BJ (cell line): ENCODE results near the gene SHISA7. TPM values are rescaled to one million over a fixed set of nuclear protein-coding genes. Genes with fewer than 3 reads are reported as not detected.

ENCODE experiments used
- CTCF ChIA-PET: fragments of 350-600 bp; formaldehyde crosslinking; extraction: SDS; loops from one replicate; lab custom pipeline; 2021; ENCODE audit warnings: antibody characterized with exemption, inconsistent platforms; lab: Yijun Ruan, JAX
- POLR2A ChIA-PET: fragments of 300-600 bp; sonication (Branson Sonifier 250); formaldehyde crosslinking; extraction: SDS; loops from one replicate; lab custom pipeline; 2021; ENCODE audit warnings: antibody characterized with exemption; lab: Charles Lee
- DNase-seq: peaks from one replicate; pipeline ENCODE4 v3.0.0-alpha.2; 2011; ENCODE audit warnings: low read depth
- H3K27me3 ChIP-seq: 2 replicates; pipeline ENCODE4 v1.6.0; 2011; ENCODE audit warnings: low read length; ENCODE audit not compliant: control insufficient read depth, insufficient read depth
- H3K36me3 ChIP-seq: 2 replicates; pipeline ENCODE4 v1.5.1; 2011; ENCODE audit warnings: low read length; ENCODE audit not compliant: control insufficient read depth, insufficient read depth
- H3K4me3 ChIP-seq: 2 replicates; pipeline ENCODE4 v1.5.1; 2011; ENCODE audit warnings: low read depth, mild to moderate bottlenecking, control low read depth, low read length
- CTCF ChIP-seq: IDR thresholded peaks from 2 replicates; pipeline ENCODE4 v1.5.1; 2011; ENCODE audit warnings: low read depth, mild to moderate bottlenecking, control low read depth, inconsistent platforms, low read length, moderate library complexity; ENCODE audit not compliant: insufficient read depth
- polyA plus RNA-seq: library from polyadenylated mRNA; depleted of rRNA; stranded (reverse); fragments of >200 nt; gene quantifications from 2 replicates; pipeline ENCODE4 v1.2.3, GENCODE V29; 2011

The SHISA7 gene
- polyA plus RNA-seq, 1 experiment = not detected

- H3K27me3 ChIP-seq = no peaks in the 10 kb centered on the region
- DNase-seq = peak; percentile 74
- TF ChIP-seq CTCF = no peak
- H3K4me3 ChIP-seq = peak within 1 kb of the TSS; percentile 58
- ChIA-PET CTCF (interaction anchor here (1.0 to 5.4 kb wide), 5 partner anchors 9 to 28 kb away, joined by 3 to 45 read pairs (median 7); no protein-coding TSS in a partner anchor), POLR2A (interaction anchor here (0.7 to 1.3 kb wide), 2 partner anchors 11 to 18 kb away, joined by 3 to 5 read pairs; no protein-coding TSS in a partner anchor)
- peaks cover under 1% of the 10 kb centered on the region; the same call in 1 of the 2 replicates for H3K36me3 ChIP-seq
These were observed 33.1 kb upstream of the SHISA7 start, which contains the start of gene ZNF628 for GRCh38 chr19:55476100-55476775. Gene ZNF628, plus strand, starts transcription at chr19:55476617. Its CDS starts 3,294 bp downstream, at chr19:55479911.

- H3K27me3 ChIP-seq = no peaks in the 10 kb centered on the region
- DNase-seq = no peak
- CTCF ChIA-PET = interaction anchor here (0.8 to 5.4 kb wide), 2 partner anchors 30 to 315 kb away, joined by 3 to 35 read pairs; no protein-coding TSS in a partner anchor
- POLR2A ChIA-PET = interaction anchor here (0.6 kb wide), 1 partner anchor 13 kb away, joined by 3 read pairs; no protein-coding TSS in a partner anchor
- TF ChIP-seq CTCF = no peak
- no peak overlapping the region for H3K4me3 ChIP-seq
- no peaks in the 10 kb centered on the region for H3K36me3 ChIP-seq
These were observed 31.5 kb upstream of the SHISA7 start for GRCh38 chr19:55474269-55475265.

GRCh38 chr19:55473225-55474012 is 30.3 kb upstream of the SHISA7 start:
- H3K4me3 ChIP-seq = no peak overlapping the region
- ChIA-PET POLR2A (interaction anchor here (0.6 kb wide), 1 partner anchor 181 kb away, joined by 10 read pairs; no protein-coding TSS in a partner anchor), CTCF (interaction anchor here (0.8 to 5.4 kb wide), 2 partner anchors 31 to 314 kb away, joined by 3 to 35 read pairs; no protein-coding TSS in a partner anchor)
- no peak for DNase-seq
- H3K27me3 ChIP-seq = no peaks in the 10 kb centered on the region
- no peaks in the 10 kb centered on the region for H3K36me3 ChIP-seq
- TF ChIP-seq CTCF = no peak

GRCh38 chr19:55472463-55472862 is 29.4 kb upstream of the SHISA7 start:
- ChIA-PET POLR2A (no interaction called here), CTCF (interaction anchor here (5.4 kb wide), 1 partner anchor 32 kb away, joined by 35 read pairs; no protein-coding TSS in a partner anchor)
- Histone ChIP-seq H3K4me3 (no peak overlapping the region), H3K27me3 (no peaks in the 10 kb centered on the region), H3K36me3 (no peaks in the 10 kb centered on the region)
- no peak for DNase-seq
- TF ChIP-seq CTCF = no peak
